ENCODE data around the gene ANKRD11.

- TF ChIP-seq, protein P1, sequence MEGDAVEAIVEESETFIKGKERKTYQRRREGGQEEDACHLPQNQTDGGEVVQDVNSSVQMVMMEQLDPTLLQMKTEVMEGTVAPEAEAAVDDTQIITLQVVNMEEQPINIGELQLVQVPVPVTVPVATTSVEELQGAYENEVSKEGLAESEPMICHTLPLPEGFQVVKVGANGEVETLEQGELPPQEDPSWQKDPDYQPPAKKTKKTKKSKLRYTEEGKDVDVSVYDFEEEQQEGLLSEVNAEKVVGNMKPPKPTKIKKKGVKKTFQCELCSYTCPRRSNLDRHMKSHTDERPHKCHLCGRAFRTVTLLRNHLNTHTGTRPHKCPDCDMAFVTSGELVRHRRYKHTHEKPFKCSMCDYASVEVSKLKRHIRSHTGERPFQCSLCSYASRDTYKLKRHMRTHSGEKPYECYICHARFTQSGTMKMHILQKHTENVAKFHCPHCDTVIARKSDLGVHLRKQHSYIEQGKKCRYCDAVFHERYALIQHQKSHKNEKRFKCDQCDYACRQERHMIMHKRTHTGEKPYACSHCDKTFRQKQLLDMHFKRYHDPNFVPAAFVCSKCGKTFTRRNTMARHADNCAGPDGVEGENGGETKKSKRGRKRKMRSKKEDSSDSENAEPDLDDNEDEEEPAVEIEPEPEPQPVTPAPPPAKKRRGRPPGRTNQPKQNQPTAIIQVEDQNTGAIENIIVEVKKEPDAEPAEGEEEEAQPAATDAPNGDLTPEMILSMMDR (IDR thresholded peaks at IDR 0.05; ENCODE audit: low read depth, low read length, poor library complexity, severe bottlenecking) = no peak
- TF ChIP-seq EZH2phosphoT487 (IDR thresholded peaks at IDR 0.05; ENCODE audit: borderline replicate concordance, low read length) = no peak
These were observed 192.3 kb downstream of the ANKRD11 start for GRCh38 chr16:89297910-89298545.

Measured in DOHH2 (cell line).